ENCODE results near the gene OR4D11. TPM values are rescaled to one million over a fixed set of nuclear protein-coding genes. Genes with fewer than 3 reads are reported as not detected.

OR4D11 gene
- total RNA-seq, 1 donor from 2014 or later, result not detected

- DNase-seq, result no peak
- H3K36me3 Mint-ChIP-seq (ENCODE audit: unreplicated experiment), result no peaks in the 10 kb centered on the region
- peaks cover 29% of the 10 kb centered on the region for H3K27me3 Mint-ChIP-seq (ENCODE audit: unreplicated experiment)
- H3K9me3 Mint-ChIP-seq (ENCODE audit: unreplicated experiment), result peaks cover 42% of the 10 kb centered on the region
- no peak for TF ChIP-seq CTCF (IDR thresholded peaks at IDR 0.05; ENCODE audit: partially characterized antibody, unreplicated experiment)
- no peak overlapping the region for H3K27ac Mint-ChIP-seq (ENCODE audit: unreplicated experiment)
- peaks cover 8% of the 10 kb centered on the region for H3K4me1 Mint-ChIP-seq (ENCODE audit: low read depth, unreplicated experiment)
- H3K4me3 Mint-ChIP-seq (ENCODE audit: unreplicated experiment), result peak overlapping the region; percentile 58
These were observed 49.5 kb downstream of the OR4D11 start for GRCh38 chr11:59552844-59553243.

GRCh38 chr11:59553323-59553722 is 49.9 kb downstream of the OR4D11 start:
- Mint-ChIP-seq H3K27ac (ENCODE audit: unreplicated experiment) (no peak overlapping the region), H3K27me3 (ENCODE audit: unreplicated experiment) (peaks cover 32% of the 10 kb centered on the region), H3K4me3 (ENCODE audit: unreplicated experiment) (no peak overlapping the region), H3K36me3 (ENCODE audit: unreplicated experiment) (no peaks in the 10 kb centered on the region), H3K4me1 (ENCODE audit: low read depth, unreplicated experiment) (peaks cover 8% of the 10 kb centered on the region), H3K9me3 (ENCODE audit: unreplicated experiment) (peaks cover 42% of the 10 kb centered on the region)
- TF ChIP-seq CTCF (IDR thresholded peaks at IDR 0.05; ENCODE audit: partially characterized antibody, unreplicated experiment), result no peak
- DNase-seq, result no peak

Other genes with a start within 250 kb of the OR4D11 start
- gene OR5AN1, start 144.7 kb upstream of the OR4D11 start, total RNA-seq (ENCODE audit: unreplicated experiment), result not detected
- not detected for gene OR5A2, start 77.2 kb upstream of the OR4D11 start, total RNA-seq (ENCODE audit: unreplicated experiment)
- gene OR5A1, start 67.1 kb upstream of the OR4D11 start, total RNA-seq (ENCODE audit: unreplicated experiment), result not detected
- not detected for gene OR4D6, start 46.6 kb upstream of the OR4D11 start, total RNA-seq (ENCODE audit: unreplicated experiment)
- not detected for gene OR4D10, start 30.3 kb upstream of the OR4D11 start, total RNA-seq (ENCODE audit: unreplicated experiment)
- not detected for gene OR4D9, start 8.0 kb downstream of the OR4D11 start, total RNA-seq (ENCODE audit: unreplicated experiment)
- gene OSBP, start 112.2 kb downstream of the OR4D11 start, total RNA-seq (ENCODE audit: unreplicated experiment), result 36.0 TPM
- 17.3 TPM for gene PATL1, start 165.5 kb downstream of the OR4D11 start, total RNA-seq (ENCODE audit: unreplicated experiment)
- not detected for gene OR10V1, start 210.3 kb downstream of the OR4D11 start, total RNA-seq (ENCODE audit: unreplicated experiment)